A549 (cell line): ENCODE results near the gene RAPGEF2.

Experiments used
- MAFK ChIP-seq: fragments of 450-650 bp; IDR thresholded peaks from 2 replicates; pipeline ENCODE4 v1.6.1; 2014; ENCODE audit not compliant: partially characterized antibody
- RCOR1 ChIP-seq: fragments of 150-350 bp; IDR thresholded peaks from 2 replicates; pipeline ENCODE4 v1.6.1; 2014; ENCODE audit warnings: antibody characterized with exemption, low read length, low read depth
- RNF2 ChIP-seq: fragments of 200-600 bp; sonication (generic); IDR thresholded peaks from 2 replicates; pipeline ENCODE4 v1.6.1; 2016; ENCODE audit warnings: low read depth, mild to moderate bottlenecking, antibody characterized with exemption, moderate library complexity, borderline replicate concordance
- TF ChIP-seq, protein P1 (sequence below): fragments of >200 bp; sonication (Bioruptor Twin); formaldehyde crosslinking; IDR thresholded peaks from 3 replicates; pipeline ENCODE4 v1.5.1; 2016

DNA sequence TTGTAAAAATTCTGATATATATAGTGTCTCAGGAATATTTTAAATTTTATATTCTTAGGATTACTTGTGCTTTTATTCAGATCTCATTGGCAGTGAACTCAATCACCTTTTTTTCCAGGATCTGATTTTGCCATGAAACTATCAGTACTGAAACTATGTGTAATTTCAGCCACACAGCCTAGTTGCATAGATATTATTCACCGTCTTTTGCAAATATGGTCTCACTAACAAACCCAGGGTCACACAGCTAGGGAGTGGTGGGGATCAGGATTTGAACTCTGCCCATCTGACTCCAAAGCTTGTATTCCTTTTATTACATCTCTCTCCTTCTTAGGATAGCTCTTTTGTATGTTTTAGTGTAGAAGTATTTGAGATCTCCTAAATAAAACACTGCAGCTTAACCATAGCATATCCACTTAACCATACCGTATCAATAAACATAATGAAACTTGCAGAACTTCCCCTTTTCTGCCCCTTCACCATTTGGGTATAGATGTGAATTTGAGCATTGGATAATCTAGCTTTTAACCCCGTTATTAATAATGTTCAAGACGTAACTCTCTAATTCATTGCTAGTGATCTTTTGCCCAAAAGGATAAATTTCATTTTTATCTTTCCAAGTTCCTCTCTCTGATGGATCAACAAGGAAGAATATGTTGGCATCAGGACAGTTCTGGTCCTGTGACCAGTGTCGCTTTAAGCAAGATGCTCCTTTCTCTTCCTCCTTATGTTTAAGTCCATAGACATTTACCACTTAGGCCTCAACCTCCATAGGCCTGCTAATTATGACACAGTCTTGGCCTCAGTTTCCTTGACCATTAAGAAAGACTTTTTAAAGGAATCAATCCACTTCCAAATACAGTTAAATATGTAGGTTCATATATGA is 74.6 kb downstream of the RAPGEF2 start:
- TF ChIP-seq, protein P1, sequence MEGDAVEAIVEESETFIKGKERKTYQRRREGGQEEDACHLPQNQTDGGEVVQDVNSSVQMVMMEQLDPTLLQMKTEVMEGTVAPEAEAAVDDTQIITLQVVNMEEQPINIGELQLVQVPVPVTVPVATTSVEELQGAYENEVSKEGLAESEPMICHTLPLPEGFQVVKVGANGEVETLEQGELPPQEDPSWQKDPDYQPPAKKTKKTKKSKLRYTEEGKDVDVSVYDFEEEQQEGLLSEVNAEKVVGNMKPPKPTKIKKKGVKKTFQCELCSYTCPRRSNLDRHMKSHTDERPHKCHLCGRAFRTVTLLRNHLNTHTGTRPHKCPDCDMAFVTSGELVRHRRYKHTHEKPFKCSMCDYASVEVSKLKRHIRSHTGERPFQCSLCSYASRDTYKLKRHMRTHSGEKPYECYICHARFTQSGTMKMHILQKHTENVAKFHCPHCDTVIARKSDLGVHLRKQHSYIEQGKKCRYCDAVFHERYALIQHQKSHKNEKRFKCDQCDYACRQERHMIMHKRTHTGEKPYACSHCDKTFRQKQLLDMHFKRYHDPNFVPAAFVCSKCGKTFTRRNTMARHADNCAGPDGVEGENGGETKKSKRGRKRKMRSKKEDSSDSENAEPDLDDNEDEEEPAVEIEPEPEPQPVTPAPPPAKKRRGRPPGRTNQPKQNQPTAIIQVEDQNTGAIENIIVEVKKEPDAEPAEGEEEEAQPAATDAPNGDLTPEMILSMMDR: no peak
- TF ChIP-seq RNF2: no peak
- TF ChIP-seq RCOR1: no peak
- TF ChIP-seq MAFK: no peak
